OCI-LY7 (cell line): ENCODE results near the gene DEAF1.

Source experiments
- EZH2phosphoT487 ChIP-seq: fragments of 200-600 bp; sonication (generic); IDR thresholded peaks from 2 replicates; pipeline ENCODE4 v1.6.1; 2018; ENCODE audit warnings: low read depth, borderline replicate concordance, mild to moderate bottlenecking, mixed run types, antibody characterized with exemption, low read length, moderate library complexity, mixed read lengths
- TF ChIP-seq, protein P1 (sequence below): fragments of 200-600 bp; sonication (generic); conservative IDR thresholded peaks from 2 replicates; pipeline ENCODE4 v1.5.1; 2014; ENCODE audit warnings: mild to moderate bottlenecking, antibody characterized with exemption, low read length, moderate library complexity, mixed read lengths

DNA sequence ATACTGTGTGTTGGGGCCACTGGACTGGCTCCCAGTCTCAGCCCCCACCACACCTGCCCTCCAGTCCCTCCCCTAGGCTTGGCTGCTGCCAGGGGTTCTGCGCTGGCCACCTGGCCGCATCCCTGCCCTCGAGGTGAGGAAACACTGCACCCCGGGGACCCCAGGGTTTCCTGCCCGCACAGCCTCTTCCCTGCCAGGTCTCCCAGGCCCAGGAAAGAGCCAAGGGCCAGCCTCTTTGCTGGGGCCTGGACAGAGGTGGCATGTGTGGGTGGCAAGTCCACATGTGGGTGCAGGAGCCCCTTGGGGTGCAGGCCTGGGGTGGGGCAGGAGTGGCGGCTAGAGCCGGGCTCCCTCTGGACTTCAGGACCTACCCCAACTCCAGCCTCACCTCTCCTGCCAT lies 13.5 kb upstream of the DEAF1 start:
- TF ChIP-seq, protein P1, sequence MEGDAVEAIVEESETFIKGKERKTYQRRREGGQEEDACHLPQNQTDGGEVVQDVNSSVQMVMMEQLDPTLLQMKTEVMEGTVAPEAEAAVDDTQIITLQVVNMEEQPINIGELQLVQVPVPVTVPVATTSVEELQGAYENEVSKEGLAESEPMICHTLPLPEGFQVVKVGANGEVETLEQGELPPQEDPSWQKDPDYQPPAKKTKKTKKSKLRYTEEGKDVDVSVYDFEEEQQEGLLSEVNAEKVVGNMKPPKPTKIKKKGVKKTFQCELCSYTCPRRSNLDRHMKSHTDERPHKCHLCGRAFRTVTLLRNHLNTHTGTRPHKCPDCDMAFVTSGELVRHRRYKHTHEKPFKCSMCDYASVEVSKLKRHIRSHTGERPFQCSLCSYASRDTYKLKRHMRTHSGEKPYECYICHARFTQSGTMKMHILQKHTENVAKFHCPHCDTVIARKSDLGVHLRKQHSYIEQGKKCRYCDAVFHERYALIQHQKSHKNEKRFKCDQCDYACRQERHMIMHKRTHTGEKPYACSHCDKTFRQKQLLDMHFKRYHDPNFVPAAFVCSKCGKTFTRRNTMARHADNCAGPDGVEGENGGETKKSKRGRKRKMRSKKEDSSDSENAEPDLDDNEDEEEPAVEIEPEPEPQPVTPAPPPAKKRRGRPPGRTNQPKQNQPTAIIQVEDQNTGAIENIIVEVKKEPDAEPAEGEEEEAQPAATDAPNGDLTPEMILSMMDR = no peak
- TF ChIP-seq EZH2phosphoT487 = no peak
